HG02642 (cell line): ENCODE results near the gene PLA2G4A.

ENCODE experiments used
- ATAC-seq: cut with Tn5 transposase; IDR thresholded peaks from one replicate; pipeline ENCODE4 v1.9.1; 2021; ENCODE audit warnings: mild to moderate bottlenecking; ENCODE audit not compliant: unreplicated experiment, poor library complexity

The PLA2G4A gene

GRCh38 chr1:186829686-186830587 lies 1.2 kb downstream of the PLA2G4A start:
- no peak for ATAC-seq

DNA sequence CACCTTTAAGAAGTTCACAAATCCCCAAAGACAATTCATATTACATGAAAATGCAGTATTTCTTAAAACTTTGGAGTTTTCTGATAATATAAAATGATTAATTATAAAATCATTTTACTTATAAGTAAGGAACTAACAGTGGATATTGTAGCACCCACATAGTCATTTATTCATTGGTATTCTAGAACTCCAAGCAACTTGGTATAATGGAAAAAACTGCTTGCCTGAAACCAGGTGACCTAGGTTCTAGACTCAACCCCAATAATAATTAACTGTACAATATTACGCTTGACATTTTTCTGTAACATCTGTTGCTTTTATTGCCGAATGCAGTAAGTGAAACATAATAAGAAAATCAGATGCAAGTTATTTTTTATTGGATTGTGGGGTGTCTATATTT lies 2.4 kb downstream of the PLA2G4A start:
- no peak for ATAC-seq

GRCh38 chr1:186834399-186834958 lies 5.7 kb downstream of the PLA2G4A start:
- ATAC-seq = no peak

DNA sequence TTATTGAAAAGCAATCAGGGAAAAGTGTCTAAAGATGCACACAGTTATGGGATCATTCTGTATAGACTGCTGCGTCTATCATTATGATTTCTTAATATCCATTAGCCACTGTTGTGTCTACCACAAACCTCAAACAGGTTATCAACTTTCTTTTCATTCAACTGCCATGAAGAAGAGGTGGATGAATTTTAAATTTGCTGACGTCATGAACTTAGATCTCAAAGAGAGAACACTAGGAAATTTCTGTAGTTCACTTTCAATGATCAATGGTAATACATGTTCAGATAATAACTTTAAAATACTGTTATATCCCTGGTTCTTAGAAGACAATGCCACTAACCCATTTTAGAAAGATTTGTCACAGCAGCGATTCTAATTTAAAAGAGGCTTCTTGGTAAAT lies 6.7 kb downstream of the PLA2G4A start:
- ATAC-seq = no peak

DNA sequence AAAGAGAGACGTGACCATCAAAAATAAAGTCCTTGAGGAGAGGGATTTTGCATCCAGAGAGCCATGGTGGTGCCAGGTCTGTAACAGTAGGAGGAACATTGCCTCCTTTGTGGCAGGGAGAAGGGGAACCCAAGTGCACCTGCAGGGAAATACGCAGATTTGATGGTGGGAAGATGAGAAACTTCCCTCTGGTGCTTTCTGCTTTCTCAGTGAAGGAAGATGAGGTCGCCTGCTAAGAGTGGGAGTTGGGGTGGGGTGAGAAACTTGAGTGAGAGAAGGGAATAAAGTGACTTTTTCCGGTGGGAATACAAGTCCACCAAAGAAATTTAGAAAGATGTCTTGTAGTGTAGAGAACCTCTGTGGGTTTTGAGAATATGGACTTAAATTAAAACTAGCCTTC lies 9.1 kb downstream of the PLA2G4A start:
- no peak for ATAC-seq

GRCh38 chr1:186838380-186839040 lies 9.8 kb downstream of the PLA2G4A start:
- no peak for ATAC-seq

GRCh38 chr1:186839041-186839400 lies 10.3 kb downstream of the PLA2G4A start:
- ATAC-seq = peak; percentile 51

GRCh38 chr1:186841599-186841998 lies 12.8 kb downstream of the PLA2G4A start:
- no peak for ATAC-seq

GRCh38 chr1:186842547-186842946 lies 13.8 kb downstream of the PLA2G4A start:
- ATAC-seq = no peak

GRCh38 chr1:186843226-186843625 lies 14.5 kb downstream of the PLA2G4A start:
- ATAC-seq = no peak

DNA sequence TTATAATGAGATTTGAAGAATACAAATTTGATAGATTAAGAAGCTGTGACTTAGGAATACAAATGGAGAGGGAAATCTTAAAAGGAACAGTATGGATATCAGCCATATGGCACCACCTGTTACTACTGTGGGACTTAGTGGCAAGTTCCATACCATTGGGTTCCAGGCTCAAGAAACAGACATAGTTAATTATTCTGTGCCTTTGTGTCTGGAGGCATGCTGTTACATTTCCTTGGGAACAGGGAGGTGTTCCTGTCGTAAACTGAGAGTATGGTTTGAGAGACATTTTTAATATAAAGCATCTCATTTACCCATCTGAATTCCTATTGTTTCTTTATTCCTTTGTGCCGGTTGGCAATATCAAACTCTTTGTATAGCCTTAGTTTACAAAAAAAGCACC lies 15.2 kb downstream of the PLA2G4A start:
- no peak for ATAC-seq

GRCh38 chr1:186845576-186846210 lies 16.9 kb downstream of the PLA2G4A start:
- no peak for ATAC-seq

- no peak for ATAC-seq
Measured at GRCh38 chr1:186848509-186849130, 19.9 kb downstream of the PLA2G4A start.

- ATAC-seq = peak; percentile 97
Measured at GRCh38 chr1:186849271-186849671, 20.5 kb downstream of the PLA2G4A start.

GRCh38 chr1:186849826-186850225 lies 21.1 kb downstream of the PLA2G4A start:
- ATAC-seq = peak; percentile 47

GRCh38 chr1:186854102-186854501 lies 25.4 kb downstream of the PLA2G4A start:
- ATAC-seq = no peak

GRCh38 chr1:186858923-186859322 lies 30.2 kb downstream of the PLA2G4A start:
- no peak for ATAC-seq

GRCh38 chr1:186859995-186860394 lies 31.2 kb downstream of the PLA2G4A start:
- ATAC-seq = no peak

GRCh38 chr1:186864296-186864695 lies 35.5 kb downstream of the PLA2G4A start:
- no peak for ATAC-seq

DNA sequence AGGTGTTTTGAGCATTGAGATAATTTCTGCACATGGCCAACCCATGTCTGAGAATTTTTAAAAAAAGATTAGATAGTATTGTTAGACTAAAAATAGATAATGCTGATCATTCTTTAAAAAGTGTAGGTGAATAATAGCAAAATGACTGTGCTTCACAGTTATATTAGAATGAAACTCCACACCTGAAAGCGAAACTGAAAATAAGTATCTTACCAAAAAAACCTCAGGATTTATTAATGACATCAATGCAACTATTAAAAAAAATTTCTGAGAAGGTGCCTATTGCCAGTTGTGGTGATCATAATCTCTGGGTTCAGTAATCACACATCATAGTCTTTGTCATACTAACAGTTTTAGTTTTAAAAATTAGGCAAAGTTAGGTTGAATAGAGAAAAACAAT lies 36.5 kb downstream of the PLA2G4A start:
- ATAC-seq = peak; percentile 82
